Fibroblast of lung (primary cell): ENCODE data around the gene ATP5MK.

ENCODE experiments used
- CTCF ChIP-seq, 2 donors: IDR thresholded peaks in 1 of 2; conservative IDR thresholded peaks in 1 of 2; 1 replicate in 1 of 2; 2 replicates in 1 of 2; pipeline ENCODE4 v1.5.1; 2011 to 2012; ENCODE audit warnings: low read length in 2 of 2, control low read depth in 1 of 2, inconsistent platforms in 1 of 2, low read depth in 1 of 2, mild to moderate bottlenecking in 1 of 2
- EZH2 ChIP-seq: IDR thresholded peaks from 2 replicates; pipeline ENCODE4 v1.5.1; 2012; ENCODE audit warnings: low read length, control low read depth, mild to moderate bottlenecking; ENCODE audit errors: missing control alignments

- TF ChIP-seq EZH2, result no peak
- no peak for TF ChIP-seq CTCF (conservative IDR thresholded peaks at IDR 0.05 in 1 of 2, IDR thresholded peaks at IDR 0.05 in 1 of 2; ENCODE audit: low read depth in 1 of 2, low read length in 2 of 2)
These were observed 43.5 kb upstream of the ATP5MK start for GRCh38 chr10:103439776-103440175.
